Thyroid gland (tissue), 4 donors: ENCODE results near the gene KRT3. TPM values are rescaled to one million over a fixed set of nuclear protein-coding genes. Genes with fewer than 3 reads are reported as not detected.
"Not testable (repeated sequence)": the region's sequence is repeated elsewhere in the genome, so short reads cannot be mapped to it uniquely, and the experiment has no call there.

ENCODE experiments used
- DNase-seq, 2 donors: peaks; one replicate each; pipeline ENCODE4 v3.0.0-alpha.2; 2019
- H3K27ac ChIP-seq, 3 donors: fragments of 200-600 bp; sonication (generic); 1 replicate in 2 of 3; 2 replicates in 1 of 3; pipeline ENCODE4 v1.5.1; 2016 to 2019; ENCODE audit warnings: mild to moderate bottlenecking in 1 of 3, moderate library complexity in 1 of 3
- H3K27me3 ChIP-seq: fragments of 200-600 bp; sonication (generic); one replicate; pipeline ENCODE4 v1.5.1; 2019
- H3K36me3 ChIP-seq, 2 donors: fragments of 200-600 bp; sonication (generic); one replicate each; pipeline ENCODE4 v1.5.1; 2016 to 2019
- H3K4me1 ChIP-seq, 2 donors: fragments of 200-600 bp; sonication (generic); one replicate each; pipeline ENCODE4 v1.5.1; 2017 to 2019
- H3K4me3 ChIP-seq, 3 donors: fragments of 200-600 bp; sonication (generic); replicated peaks in 1 of 3; 1 replicate in 2 of 3; 2 replicates in 1 of 3; pipeline ENCODE4 v1.5.1; 2016; ENCODE audit warnings: mild to moderate bottlenecking in 1 of 3
- H3K9me3 ChIP-seq: fragments of 200-600 bp; sonication (generic); one replicate; pipeline ENCODE4 v1.5.1; 2017
- POLR2A ChIP-seq, 2 donors: fragments of 450-650 bp; IDR thresholded peaks; one replicate each; pipeline ENCODE4 v1.6.1; 2017; ENCODE audit warnings: antibody characterized with exemption in 2 of 2, mild to moderate bottlenecking in 2 of 2, moderate library complexity in 1 of 2
- WGBS, 2 donors: methylation state at CpG; one replicate each; pipeline ENCODE4 v1.1.5; 2017; 5-methylcytosine and 5-hydroxymethylcytosine counted together
- intact Hi-C: fragments of 100-400 bp; cut with DNase I; formaldehyde crosslinking; loops from one replicate; pipeline ENCODE4 v1.15.1; 2023
- total RNA-seq, 4 donors: library from RNA; depleted of rRNA; stranded (reverse); fragments of >200 nt; gene quantifications; one replicate each; pipeline ENCODE4 v1.2.3, GENCODE V29; 2016
- TF ChIP-seq, protein P1 (sequence below), 6 experiments: fragments of 200-600 bp in 3 of 6; fragments of 450-650 bp in 3 of 6; sonication (generic) in 3 of 6; IDR thresholded peaks; one replicate each; pipeline ENCODE4 v1.5.1; 2016 to 2019; ENCODE audit warnings: antibody characterized with exemption in 6 of 6, mild to moderate bottlenecking in 2 of 6, inconsistent platforms in 1 of 6, moderate library complexity in 1 of 6

Gene KRT3
- total RNA-seq, 4 donors from 2014 or later: not detected

DNA sequence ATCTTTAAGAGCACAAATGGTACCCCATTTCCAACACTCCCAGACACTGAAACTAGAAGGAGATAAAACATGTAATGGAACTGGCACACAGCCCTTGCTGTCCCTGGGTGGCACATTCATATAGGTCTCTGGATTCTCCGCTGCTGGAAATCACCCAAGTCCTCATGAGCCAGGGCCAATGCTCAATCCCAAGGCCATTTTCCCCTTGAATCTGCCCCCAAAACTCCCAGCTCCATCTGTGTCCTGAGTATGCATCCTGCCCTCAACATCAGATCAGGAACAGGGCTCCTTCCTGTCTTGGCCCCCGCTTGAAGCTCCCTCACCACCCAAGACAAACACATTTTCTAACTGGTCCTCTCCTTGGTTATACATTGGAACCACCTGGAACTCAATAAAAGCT, 43.4 kb downstream of the KRT3 start:
- Histone ChIP-seq H3K36me3 (no peaks in the 10 kb centered on the region), H3K27ac (no peak overlapping the region), H3K4me3 (no peak overlapping the region), H3K9me3 (no peaks in the 10 kb centered on the region), H3K4me1 (no peaks in the 10 kb centered on the region), H3K27me3 (no peaks in the 10 kb centered on the region)
- intact Hi-C loops: no loop called here
- TF ChIP-seq, protein P1, sequence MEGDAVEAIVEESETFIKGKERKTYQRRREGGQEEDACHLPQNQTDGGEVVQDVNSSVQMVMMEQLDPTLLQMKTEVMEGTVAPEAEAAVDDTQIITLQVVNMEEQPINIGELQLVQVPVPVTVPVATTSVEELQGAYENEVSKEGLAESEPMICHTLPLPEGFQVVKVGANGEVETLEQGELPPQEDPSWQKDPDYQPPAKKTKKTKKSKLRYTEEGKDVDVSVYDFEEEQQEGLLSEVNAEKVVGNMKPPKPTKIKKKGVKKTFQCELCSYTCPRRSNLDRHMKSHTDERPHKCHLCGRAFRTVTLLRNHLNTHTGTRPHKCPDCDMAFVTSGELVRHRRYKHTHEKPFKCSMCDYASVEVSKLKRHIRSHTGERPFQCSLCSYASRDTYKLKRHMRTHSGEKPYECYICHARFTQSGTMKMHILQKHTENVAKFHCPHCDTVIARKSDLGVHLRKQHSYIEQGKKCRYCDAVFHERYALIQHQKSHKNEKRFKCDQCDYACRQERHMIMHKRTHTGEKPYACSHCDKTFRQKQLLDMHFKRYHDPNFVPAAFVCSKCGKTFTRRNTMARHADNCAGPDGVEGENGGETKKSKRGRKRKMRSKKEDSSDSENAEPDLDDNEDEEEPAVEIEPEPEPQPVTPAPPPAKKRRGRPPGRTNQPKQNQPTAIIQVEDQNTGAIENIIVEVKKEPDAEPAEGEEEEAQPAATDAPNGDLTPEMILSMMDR (IDR thresholded peaks at IDR 0.05): no peak
- no peak for TF ChIP-seq POLR2A (IDR thresholded peaks at IDR 0.05)
- 76 to 79% methylated on average over 2 of the region's 2 CpGs for WGBS, 2 donors
- no peak for DNase-seq

GRCh38 chr12:52751795-52752194, 44.1 kb downstream of the KRT3 start:
- Histone ChIP-seq H3K36me3 (no peaks in the 10 kb centered on the region), H3K27ac (no peak overlapping the region), H3K4me3 (no peak overlapping the region), H3K27me3 (no peaks in the 10 kb centered on the region), H3K4me1 (no peaks in the 10 kb centered on the region), H3K9me3 (no peaks in the 10 kb centered on the region)
- no peak for DNase-seq
- TF ChIP-seq, protein P1 (IDR thresholded peaks at IDR 0.05): no peak
- TF ChIP-seq POLR2A (IDR thresholded peaks at IDR 0.05): no peak
- intact Hi-C loops: no loop called here

DNA sequence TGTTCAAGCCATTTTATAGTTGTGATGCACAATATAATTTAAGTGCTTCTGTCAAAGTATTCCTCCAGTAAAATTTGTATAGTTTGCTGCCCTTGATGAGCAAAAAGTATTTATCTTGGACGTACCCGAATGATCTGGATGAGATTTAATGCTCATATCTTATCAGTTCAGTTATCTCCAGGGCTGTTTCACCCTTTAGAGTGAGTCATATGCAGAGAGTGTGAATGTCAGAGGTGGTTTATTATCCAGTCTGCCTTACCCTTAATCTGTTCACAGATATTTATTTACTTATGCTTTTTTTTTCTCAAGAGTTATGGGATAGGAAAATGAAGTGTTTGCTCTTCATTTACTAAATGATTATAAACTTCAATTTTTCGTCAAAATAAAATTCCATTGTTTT, 45.4 kb downstream of the KRT3 start:
- 72 to 74% methylated on average over 3 of the region's 3 CpGs for WGBS, 2 donors
- H3K27ac ChIP-seq, H3K4me1 ChIP-seq, intact Hi-C loops, DNase-seq, H3K27me3 ChIP-seq, H3K9me3 ChIP-seq, H3K4me3 ChIP-seq, H3K36me3 ChIP-seq: not testable (repeated sequence)

DNA sequence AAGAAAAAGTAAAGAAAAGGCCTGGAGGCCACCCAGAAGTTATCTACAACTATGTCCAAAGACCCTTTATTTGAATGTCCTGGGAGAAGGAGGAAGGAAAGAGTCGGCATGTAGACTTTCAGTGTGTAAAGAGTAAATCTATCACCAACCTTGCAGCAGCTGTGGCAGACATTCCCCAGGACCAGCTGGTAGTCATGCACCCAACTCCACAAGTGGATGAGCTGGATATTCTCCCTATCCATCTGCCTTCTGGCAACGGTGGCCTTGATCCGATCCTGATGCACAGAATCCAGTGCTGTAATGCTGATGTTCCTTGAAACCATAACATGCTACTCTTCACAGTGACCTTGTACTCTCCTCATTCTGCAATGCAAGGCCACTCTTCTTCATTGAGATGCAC, 46.1 kb downstream of the KRT3 start:
- DNase-seq: no peak
- Histone ChIP-seq H3K27ac (no peak overlapping the region), H3K4me1 (no peaks in the 10 kb centered on the region), H3K9me3 (no peaks in the 10 kb centered on the region), H3K36me3 (no peaks in the 10 kb centered on the region), H3K27me3 (no peaks in the 10 kb centered on the region), H3K4me3 (no peak overlapping the region)
- WGBS, 2 donors: 86% methylated on average over 3 of the region's 3 CpGs
- TF ChIP-seq POLR2A (IDR thresholded peaks at IDR 0.05): no peak
- TF ChIP-seq, protein P1 (IDR thresholded peaks at IDR 0.05): no peak
- intact Hi-C loops: no loop called here

DNA sequence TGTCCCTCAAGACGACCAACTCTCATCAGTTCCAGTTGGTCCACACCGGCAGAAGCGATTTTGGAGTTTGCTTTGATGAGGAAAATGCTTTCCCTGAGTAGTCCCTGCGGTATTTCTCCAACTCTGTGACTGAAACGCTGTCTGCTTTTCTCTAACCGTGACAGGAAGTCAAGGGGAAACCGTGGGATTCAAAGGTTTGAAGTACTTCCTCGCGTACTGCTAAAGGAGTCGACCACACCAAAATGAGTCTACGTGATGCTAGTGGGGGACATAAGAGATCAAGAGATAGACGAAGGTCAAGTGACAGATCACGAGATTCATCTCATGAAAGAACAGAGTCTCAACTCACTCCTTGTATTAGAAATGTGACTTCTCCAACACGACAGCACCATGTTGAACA, 47.3 kb downstream of the KRT3 start:
- H3K27me3 ChIP-seq: no peaks in the 10 kb centered on the region
- H3K36me3 ChIP-seq: no peaks in the 10 kb centered on the region
- H3K9me3 ChIP-seq: no peaks in the 10 kb centered on the region
- H3K4me3 ChIP-seq: no peak overlapping the region
- DNase-seq: no peak
- WGBS, 2 donors: 70 to 71% methylated on average over 14 of the region's 14 CpGs
- intact Hi-C loops: no loop called here
- no peak for TF ChIP-seq POLR2A (IDR thresholded peaks at IDR 0.05)
- TF ChIP-seq, protein P1 (IDR thresholded peaks at IDR 0.05): no peak
- H3K4me1 ChIP-seq: no peaks in the 10 kb centered on the region
- no peak overlapping the region for H3K27ac ChIP-seq

DNA sequence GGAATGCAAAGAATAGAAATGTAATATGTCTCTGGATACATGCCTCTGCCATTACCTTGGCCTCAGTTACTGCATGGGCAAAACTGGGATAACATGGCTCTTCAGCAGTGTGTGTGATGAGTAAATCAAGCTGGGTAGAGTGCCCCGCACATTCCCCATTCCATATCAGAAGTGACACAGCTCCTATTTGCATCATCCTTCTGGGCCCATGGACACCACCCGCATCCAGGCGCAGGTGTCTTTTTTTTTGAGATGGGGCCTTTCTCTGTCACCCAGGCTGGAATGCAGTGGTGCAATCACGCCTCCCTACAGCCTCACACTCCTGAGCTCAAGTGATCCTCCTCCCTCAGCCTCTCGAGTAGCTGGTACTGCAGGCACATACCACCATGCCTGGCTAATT, 50.4 kb downstream of the KRT3 start:
- no peaks in the 10 kb centered on the region for H3K36me3 ChIP-seq
- H3K4me3 ChIP-seq: no peak overlapping the region
- no peaks in the 10 kb centered on the region for H3K27me3 ChIP-seq
- no peak overlapping the region for H3K27ac ChIP-seq
- no peak for TF ChIP-seq POLR2A (IDR thresholded peaks at IDR 0.05)
- TF ChIP-seq, protein P1 (IDR thresholded peaks at IDR 0.05): no peak
- no peak for DNase-seq
- WGBS, 2 donors: 68 to 71% methylated on average over 5 of the region's 5 CpGs
- H3K9me3 ChIP-seq: no peaks in the 10 kb centered on the region
- no peaks in the 10 kb centered on the region for H3K4me1 ChIP-seq
- intact Hi-C loops: no loop called here
